DLD1 (cell line): ENCODE measurements around the gene TULP3.

ENCODE experiments used
- in situ Hi-C: cut with HindIII; loops from 2 replicates; pipeline ENCODE4 v1.10.0; 2017; ENCODE audit warnings: low sequenced_read_pairs

The TULP3 gene

DNA sequence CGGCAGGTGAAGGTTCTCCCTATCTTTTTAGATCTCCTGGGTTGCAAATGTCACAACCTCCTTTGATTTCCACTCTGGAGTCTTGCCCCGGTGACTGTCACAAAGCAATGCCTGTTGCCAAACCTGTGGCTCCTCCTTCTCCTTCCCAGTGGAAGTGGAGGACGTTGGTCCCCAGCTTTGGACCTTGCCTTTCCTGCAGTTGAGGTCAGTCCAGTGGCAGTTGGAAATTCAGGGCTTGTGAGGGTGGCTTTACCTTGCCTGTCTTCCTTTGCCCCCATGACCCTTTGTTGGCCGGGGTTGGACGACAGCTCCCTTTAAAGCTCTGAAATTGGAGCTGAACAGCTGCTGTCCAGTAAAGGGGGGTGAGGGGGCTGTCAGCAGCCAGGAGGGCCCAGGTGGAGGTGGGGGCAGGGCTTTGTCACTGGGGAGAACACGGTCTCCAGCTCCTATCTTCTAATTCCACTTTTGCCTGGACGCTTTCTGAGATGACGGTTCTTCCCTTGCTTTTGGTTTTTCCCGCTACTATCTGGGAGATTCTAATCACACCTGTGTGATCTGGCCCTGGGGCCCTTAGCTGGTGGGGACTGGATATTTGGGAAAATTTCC lies 72.6 kb downstream of the TULP3 start:
- in situ Hi-C loops: no loop called here

- in situ Hi-C loops: no loop called here
Measured at GRCh38 chr12:2963760-2964292, 73.1 kb downstream of the TULP3 start.

DNA sequence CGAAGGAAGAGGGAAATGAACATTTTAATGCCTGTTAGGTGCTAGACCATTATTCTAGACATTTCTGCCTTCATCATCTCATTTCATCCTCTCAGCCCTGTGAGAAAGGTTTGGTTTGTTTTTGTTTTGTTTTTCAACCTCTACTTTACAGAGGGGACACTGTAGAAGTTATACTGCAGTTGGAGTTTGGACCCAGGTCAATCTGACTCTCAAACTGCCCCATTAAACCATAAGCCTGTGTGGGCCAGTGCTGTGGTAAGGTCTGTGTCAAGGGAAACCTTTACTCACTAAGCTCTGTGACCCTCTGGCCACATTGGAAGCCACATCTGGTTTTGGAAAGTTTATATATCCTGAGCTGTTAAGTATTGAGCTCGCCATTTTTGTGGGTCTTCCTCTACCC lies 77.0 kb downstream of the TULP3 start:
- in situ Hi-C loops: no loop called here

GRCh38 chr12:2970744-2971143 lies 80.1 kb downstream of the TULP3 start:
- in situ Hi-C loops: no loop called here

- in situ Hi-C loops: no loop called here
Measured at GRCh38 chr12:2973566-2973965, 82.9 kb downstream of the TULP3 start.

DNA sequence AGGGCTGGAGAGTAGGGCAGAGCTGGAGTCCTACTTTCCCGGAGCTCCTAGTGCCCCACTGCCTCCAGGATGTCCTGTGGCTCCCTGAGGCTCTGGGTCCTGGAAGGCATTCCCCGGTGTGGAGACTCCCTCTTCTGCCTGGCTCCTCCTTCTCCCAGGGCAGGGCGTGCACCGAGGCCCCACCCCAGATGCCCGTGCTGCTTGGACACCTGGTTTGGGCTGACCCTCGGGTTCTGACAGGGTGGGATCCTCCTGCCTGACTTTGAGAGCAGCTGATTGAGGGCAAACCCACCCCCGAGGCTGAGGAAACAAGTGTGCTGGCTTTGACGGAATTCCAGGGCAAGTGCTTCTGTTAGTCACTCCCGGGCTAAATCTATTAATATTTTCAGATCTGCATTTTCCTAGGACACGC lies 83.9 kb downstream of the TULP3 start:
- in situ Hi-C loops: no loop called here

GRCh38 chr12:2976581-2976996 lies 85.9 kb downstream of the TULP3 start:
- in situ Hi-C loops: loop anchor here (25.0 kb wide), 1 partner anchor 111 kb away; the partner anchor contains the start of gene TSPAN9

GRCh38 chr12:2977776-2978175 lies 87.1 kb downstream of the TULP3 start:
- in situ Hi-C loops: loop anchor here (25.0 kb wide), 1 partner anchor 110 kb away; the partner anchor contains the start of gene TSPAN9

- in situ Hi-C loops: loop anchor here (25.0 kb wide), 1 partner anchor 107 kb away; the partner anchor contains the start of gene TSPAN9
Measured at GRCh38 chr12:2979806-2980205, 89.1 kb downstream of the TULP3 start.

- in situ Hi-C loops: loop anchor here (25.0 kb wide), 1 partner anchor 107 kb away; the partner anchor contains the start of gene TSPAN9
Measured at GRCh38 chr12:2980630-2981029, 89.9 kb downstream of the TULP3 start.

- in situ Hi-C loops: loop anchor here (25.0 kb wide), 1 partner anchor 105 kb away; the partner anchor contains the start of gene TSPAN9
Measured at GRCh38 chr12:2982361-2982760, 91.7 kb downstream of the TULP3 start.

DNA sequence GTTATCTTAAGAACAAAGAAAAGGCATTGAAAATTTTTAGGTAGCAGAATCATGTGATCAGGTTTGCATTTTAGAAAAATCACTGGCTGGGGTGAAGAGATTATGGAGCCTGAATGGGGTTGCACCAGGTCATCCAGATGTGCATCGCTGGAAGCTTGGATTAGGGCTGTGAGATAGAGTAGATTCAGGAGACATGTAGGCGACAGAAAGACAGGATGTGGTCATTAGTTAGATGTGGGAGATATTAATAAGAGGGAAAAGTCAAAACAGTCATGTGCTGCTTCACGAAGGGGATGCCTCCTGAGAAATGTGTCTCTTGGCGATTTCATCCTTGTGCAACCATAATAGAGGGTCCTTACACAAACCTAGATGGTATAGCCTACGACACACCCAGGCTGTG lies 93.6 kb downstream of the TULP3 start:
- in situ Hi-C loops: loop anchor here (25.0 kb wide), 1 partner anchor 103 kb away; the partner anchor contains the start of gene TSPAN9

- in situ Hi-C loops: loop anchor here (25.0 kb wide), 1 partner anchor 103 kb away; the partner anchor contains the start of gene TSPAN9
Measured at GRCh38 chr12:2984698-2985097, 94.0 kb downstream of the TULP3 start.

GRCh38 chr12:2986876-2987275 lies 96.2 kb downstream of the TULP3 start:
- in situ Hi-C loops: loop anchor here (25.0 kb wide), 1 partner anchor 100 kb away; the partner anchor contains the start of gene TSPAN9

DNA sequence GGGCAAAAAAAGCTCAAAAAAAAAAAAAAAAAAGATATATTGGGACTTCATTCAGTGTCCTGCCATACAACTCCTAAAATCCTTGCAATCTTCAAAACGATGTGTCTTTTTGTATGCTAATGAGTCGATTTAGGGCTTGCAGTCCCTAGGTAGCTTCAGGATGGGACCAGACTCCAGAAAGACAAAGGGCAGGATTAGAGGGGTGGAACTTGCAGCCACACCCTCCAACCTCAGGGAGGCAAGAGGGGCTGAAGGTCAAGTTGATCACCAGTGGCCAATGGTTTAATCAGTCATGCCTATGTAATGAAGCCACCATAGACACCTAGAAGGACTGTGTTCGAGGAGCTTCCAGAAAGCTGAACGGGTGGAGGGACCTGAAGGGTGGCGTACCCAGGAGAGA lies 97.8 kb downstream of the TULP3 start:
- in situ Hi-C loops: loop anchor here (25.0 kb wide), 1 partner anchor 99 kb away; the partner anchor contains the start of gene TSPAN9
